T-cell (primary cell): ENCODE measurements around the gene PROS1. TPM values are rescaled to one million over a fixed set of nuclear protein-coding genes. Genes with fewer than 3 reads are reported as not detected.
"Not testable (repeated sequence)": the region's sequence is repeated elsewhere in the genome, so short reads cannot be mapped to it uniquely, and the experiment has no call there.

Experiments used
- ATAC-seq, 4 experiments: fragments of 200-7000 bp in 3 of 4; fragments of 150-1000 bp in 1 of 4; cut with Tn5 transposase; replicated peaks in 1 of 4; 1 replicate in 3 of 4; 2 replicates in 1 of 4; pipeline ENCODE4 v1.10.0; 2021; ENCODE audit warnings: moderate library complexity in 3 of 4, mild to moderate bottlenecking in 2 of 4, moderate number of reproducible peaks in 1 of 4
- CTCF ChIA-PET, 2 donors: fragments of 300-600 bp; sonication (Branson Sonifier 250); formaldehyde crosslinking; loops; one replicate each; lab custom pipeline; 2022; ENCODE audit warnings: antibody characterized with exemption in 2 of 2; lab: Charles Lee
- POLR2A ChIA-PET, 2 donors: fragments of 300-600 bp; sonication (Branson Sonifier 250); formaldehyde crosslinking; loops; one replicate each; lab custom pipeline; 2022; ENCODE audit warnings: antibody characterized with exemption in 2 of 2; lab: Charles Lee
- DNase-seq, 35 experiments: peaks; one replicate each; pipeline versions ENCODE4 v3.0.0 to v3.0.0-alpha.2; 2013 to 2023
- H3K27ac ChIP-seq: one replicate; pipeline ENCODE4 v1.5.1; 2013; ENCODE audit warnings: low read length
- H3K27me3 ChIP-seq, 2 experiments: replicated peaks in 1 of 2; 1 replicate in 1 of 2; 2 replicates in 1 of 2; pipeline versions ENCODE4 v1.6.1 to v1.7.0; 2013; ENCODE audit warnings: low read length in 1 of 2, mixed read lengths in 1 of 2; ENCODE audit not compliant: control insufficient read depth in 2 of 2, insufficient read depth in 2 of 2; ENCODE audit errors: extremely low read depth in 1 of 2
- H3K36me3 ChIP-seq, 2 donors: 1 replicate in 1 of 2; 2 replicates in 1 of 2; pipeline versions ENCODE4 v1.6.1 to v1.7.0; 2013; ENCODE audit warnings: low read length in 1 of 2; ENCODE audit not compliant: control insufficient read depth in 2 of 2, insufficient read depth in 1 of 2; ENCODE audit errors: extremely low read depth in 1 of 2
- H3K4me1 ChIP-seq, 2 experiments: 1 replicate in 1 of 2; 2 replicates in 1 of 2; pipeline versions ENCODE4 v1.6.1 to v1.7.0; 2013; ENCODE audit warnings: low read length in 2 of 2, mixed read lengths in 1 of 2; ENCODE audit not compliant: insufficient read depth in 2 of 2, control insufficient read depth in 1 of 2; ENCODE audit errors: extremely low read depth in 1 of 2
- H3K4me3 ChIP-seq, 2 donors: 1 replicate in 1 of 2; 2 replicates in 1 of 2; pipeline versions ENCODE4 v1.5.1 to v1.7.0; 2013; ENCODE audit warnings: mild to moderate bottlenecking in 2 of 2, low read length in 1 of 2, moderate library complexity in 1 of 2; ENCODE audit not compliant: control insufficient read depth in 1 of 2; ENCODE audit errors: extremely low read depth in 1 of 2
- H3K9me3 ChIP-seq: 2 replicates; pipeline ENCODE4 v1.7.0; 2013
- H3K27ac Mint-ChIP-seq, 2 donors: one replicate each; pipeline ENCODE4 v1.8.0; 2020 to 2021; ENCODE audit warnings: mild to moderate bottlenecking in 2 of 2, mixed read lengths in 2 of 2
- H3K27me3 Mint-ChIP-seq, 2 donors: one replicate each; pipeline ENCODE4 v1.8.0; 2021 to 2022; ENCODE audit warnings: mixed read lengths in 2 of 2
- H3K36me3 Mint-ChIP-seq: one replicate; pipeline ENCODE4 v1.8.0; 2021; ENCODE audit warnings: mixed read lengths
- H3K4me1 Mint-ChIP-seq, 3 donors: one replicate each; pipeline ENCODE4 v1.8.0; 2020 to 2022; ENCODE audit warnings: mixed read lengths in 3 of 3, mild to moderate bottlenecking in 1 of 3
- H3K4me3 Mint-ChIP-seq, 3 donors: one replicate each; pipeline ENCODE4 v1.8.0; 2020 to 2022; ENCODE audit warnings: mild to moderate bottlenecking in 3 of 3, mixed read lengths in 3 of 3, moderate library complexity in 3 of 3
- H3K9me3 Mint-ChIP-seq, 3 donors: one replicate each; pipeline ENCODE4 v1.8.0; 2020 to 2022; ENCODE audit warnings: mixed read lengths in 3 of 3
- WGBS: methylation state at CpG from one replicate; pipeline ENCODE4 v1.1.5; 2013; ENCODE audit warnings: missing lambda C conversion rate; ENCODE audit not compliant: insufficient coverage; 5-methylcytosine and 5-hydroxymethylcytosine counted together
- total RNA-seq, 35 experiments: library from RNA in 6 of 35; stranded (reverse) in 6 of 35; fragments of 120-200 nt in 1 of 35; gene quantifications; one replicate each; pipeline versions ENCODE4 v1.2.1 to v1.2.4 and lab custom pipeline; 2013 to 2026

Gene PROS1
- total RNA-seq, 5 donors from 2014 or later (not counting 1 experiment from before 2014, with no cell fraction given), result 0.32 to 0.39 (median 0.32) TPM; not detected in 2

DNA sequence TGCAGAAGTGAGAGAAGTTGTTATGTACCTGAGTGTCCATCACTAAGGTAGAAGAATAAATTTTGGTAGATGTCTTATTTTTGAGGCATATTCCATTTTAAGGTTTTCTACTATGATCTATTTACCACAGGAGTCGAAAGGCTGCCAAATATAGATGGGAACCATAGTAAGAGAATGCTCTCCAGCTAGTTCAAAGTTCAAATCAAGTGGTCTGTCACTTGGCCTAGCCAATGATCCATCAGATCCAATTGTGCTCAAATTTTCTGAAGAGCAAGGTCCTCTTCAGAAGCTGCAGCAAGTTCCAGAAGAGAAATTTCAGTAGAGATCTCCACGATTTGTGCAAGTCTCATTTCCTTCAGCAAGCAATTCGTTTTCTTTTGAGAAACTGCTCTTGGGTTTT is 10.9 kb downstream of the PROS1 start:
- H3K4me3 ChIP-seq, result no peak overlapping the region
- 75% methylated on average over 1 of the region's 3 CpGs for WGBS
- H3K36me3 Mint-ChIP-seq, result no peaks in the 10 kb centered on the region
- H3K27me3 Mint-ChIP-seq, result peaks cover 6 to 21% of the 10 kb centered on the region in 2 donors
- CTCF ChIA-PET, result no interaction called here
- DNase-seq (no peak), ATAC-seq (no peak)
- no peaks in the 10 kb centered on the region for H3K27me3 ChIP-seq
- no peaks in the 10 kb centered on the region for H3K9me3 ChIP-seq
- H3K27ac ChIP-seq, result no peak overlapping the region
- no peaks in the 10 kb centered on the region for H3K36me3 ChIP-seq
- POLR2A ChIA-PET, result no interaction called here
- H3K9me3 Mint-ChIP-seq, result no peaks in the 10 kb centered on the region
- H3K4me1 Mint-ChIP-seq, result no peaks in the 10 kb centered on the region
- no peak overlapping the region for H3K27ac Mint-ChIP-seq
- H3K4me3 Mint-ChIP-seq, result no peak overlapping the region
- no peaks in the 10 kb centered on the region for H3K4me1 ChIP-seq

DNA sequence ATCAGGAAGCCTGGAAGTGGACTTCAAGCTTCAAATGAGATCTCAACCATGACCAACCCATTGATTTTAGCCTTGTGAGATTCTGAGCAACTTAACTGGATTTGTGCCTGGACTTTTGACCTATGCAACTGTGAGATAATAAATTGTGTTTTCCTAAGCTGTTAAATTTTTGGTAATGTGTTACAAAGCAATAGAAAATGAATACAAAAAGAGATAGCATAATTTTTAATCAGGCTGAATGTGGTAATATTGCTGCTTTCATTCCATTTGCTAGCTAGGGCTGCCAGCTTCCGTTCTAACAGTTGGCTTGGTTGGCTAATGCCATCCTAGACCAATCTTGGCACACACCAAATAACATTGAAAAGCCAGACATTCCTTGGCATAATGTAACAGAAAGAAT is 12.2 kb downstream of the PROS1 start:
- Histone ChIP-seq H3K27me3 (no peaks in the 10 kb centered on the region), H3K9me3 (no peaks in the 10 kb centered on the region), H3K27ac (no peak overlapping the region), H3K36me3 (no peaks in the 10 kb centered on the region), H3K4me1 (no peaks in the 10 kb centered on the region), H3K4me3 (no peak overlapping the region)
- Mint-ChIP-seq H3K27ac (no peak overlapping the region), H3K4me1 (no peaks in the 10 kb centered on the region), H3K36me3 (no peaks in the 10 kb centered on the region), H3K9me3 (no peaks in the 10 kb centered on the region), H3K4me3 (no peak overlapping the region), H3K27me3 (peaks cover 6 to 25% of the 10 kb centered on the region in 2 donors)
- ChIA-PET POLR2A (no interaction called here), CTCF (no interaction called here)
- no peak for ATAC-seq
- WGBS, result no CpG with 5 or more reads among the region's 1 CpG
- no peak for DNase-seq

DNA sequence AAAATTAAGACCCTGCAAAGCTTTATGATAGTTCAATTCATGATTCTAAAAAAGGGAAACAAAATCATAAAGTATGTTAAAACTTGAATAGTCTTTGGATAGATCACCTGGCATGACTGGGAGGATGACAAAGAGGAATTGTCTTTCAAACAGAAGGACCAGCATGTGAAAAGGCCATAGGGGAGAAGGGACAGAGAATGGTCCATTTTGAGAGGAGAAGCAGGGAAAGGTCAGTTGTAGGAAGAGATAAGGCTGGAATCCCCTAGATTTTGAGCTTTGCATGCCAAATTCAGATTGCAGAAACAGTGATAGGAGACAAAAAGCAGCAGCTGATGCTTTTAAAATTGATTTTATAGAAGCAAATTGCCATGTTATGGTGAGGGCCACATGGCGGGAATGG is 12.7 kb downstream of the PROS1 start:
- Mint-ChIP-seq H3K36me3 (no peaks in the 10 kb centered on the region), H3K27me3 (peaks cover 6 to 21% of the 10 kb centered on the region in 2 donors), H3K4me3 (no peak overlapping the region), H3K9me3 (no peaks in the 10 kb centered on the region), H3K27ac (no peak overlapping the region), H3K4me1 (no peaks in the 10 kb centered on the region)
- Histone ChIP-seq H3K4me3 (no peak overlapping the region), H3K9me3 (no peaks in the 10 kb centered on the region), H3K36me3 (no peaks in the 10 kb centered on the region), H3K27me3 (no peaks in the 10 kb centered on the region), H3K4me1 (no peaks in the 10 kb centered on the region), H3K27ac (no peak overlapping the region)
- ChIA-PET CTCF (no interaction called here), POLR2A (no interaction called here)
- ATAC-seq, result no peak
- DNase-seq, result no peak
- 100% methylated on average over 1 of the region's 1 CpG for WGBS

DNA sequence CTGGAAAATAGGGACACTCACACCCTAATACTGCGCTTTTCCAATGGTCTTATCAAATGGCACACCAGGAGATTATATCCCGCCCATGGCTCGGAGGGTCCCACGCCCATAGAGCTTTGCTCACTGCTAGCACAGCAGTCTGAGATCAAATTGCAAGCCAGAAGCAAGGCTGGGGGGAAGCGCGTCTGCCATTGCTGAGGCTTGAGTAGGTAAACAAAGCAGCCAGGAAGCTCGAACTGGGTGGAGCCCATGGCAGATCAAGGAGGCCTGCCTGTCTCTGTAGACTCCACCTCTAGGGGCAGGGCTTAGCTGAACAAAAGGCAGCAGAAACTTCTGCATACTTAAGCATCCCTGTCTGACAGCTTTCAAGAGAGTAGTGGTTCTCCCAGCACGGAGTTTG is 23.7 kb downstream of the PROS1 start:
- H3K4me1 ChIP-seq, H3K27ac ChIP-seq, CTCF ChIA-PET, POLR2A ChIA-PET, H3K9me3 ChIP-seq, H3K27me3 ChIP-seq, H3K36me3 ChIP-seq, ATAC-seq, H3K27ac Mint-ChIP-seq, H3K4me3 Mint-ChIP-seq, DNase-seq, H3K4me3 ChIP-seq, H3K36me3 Mint-ChIP-seq, H3K4me1 Mint-ChIP-seq: not testable (repeated sequence)
- Mint-ChIP-seq H3K9me3 (peaks cover 0 to 16% (median 3%) of the 10 kb centered on the region in 3 donors), H3K27me3 (peaks cover 16 to 31% of the 10 kb centered on the region in 2 donors)
- WGBS, result 78% methylated on average over 8 of the region's 8 CpGs

DNA sequence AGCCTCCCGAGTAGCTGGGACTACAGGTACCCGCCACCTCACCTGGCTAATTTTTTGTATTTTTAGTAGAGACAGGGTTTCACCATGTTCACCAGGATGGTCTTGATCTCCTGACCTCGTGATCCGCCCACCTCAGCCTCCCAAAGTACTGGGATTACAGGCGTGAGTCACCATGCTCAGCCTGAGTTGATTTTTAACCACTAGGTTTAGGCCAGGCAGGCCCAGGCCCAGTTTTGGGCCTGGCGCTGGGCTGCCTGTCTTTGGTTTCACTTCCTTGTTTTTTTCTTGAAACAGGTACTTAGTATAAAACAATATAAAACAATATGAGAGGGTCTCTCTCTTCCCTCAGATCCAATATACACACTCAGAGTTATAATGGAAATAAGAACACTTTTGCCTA is 36.2 kb downstream of the PROS1 start:
- H3K27ac ChIP-seq, H3K27ac Mint-ChIP-seq, H3K9me3 Mint-ChIP-seq, H3K4me1 ChIP-seq, POLR2A ChIA-PET, ATAC-seq, H3K4me3 Mint-ChIP-seq, H3K4me1 Mint-ChIP-seq, H3K27me3 Mint-ChIP-seq, H3K36me3 Mint-ChIP-seq, DNase-seq, H3K9me3 ChIP-seq, CTCF ChIA-PET, H3K27me3 ChIP-seq, H3K4me3 ChIP-seq, H3K36me3 ChIP-seq: not testable (repeated sequence)
- 64% methylated on average over 3 of the region's 6 CpGs for WGBS

DNA sequence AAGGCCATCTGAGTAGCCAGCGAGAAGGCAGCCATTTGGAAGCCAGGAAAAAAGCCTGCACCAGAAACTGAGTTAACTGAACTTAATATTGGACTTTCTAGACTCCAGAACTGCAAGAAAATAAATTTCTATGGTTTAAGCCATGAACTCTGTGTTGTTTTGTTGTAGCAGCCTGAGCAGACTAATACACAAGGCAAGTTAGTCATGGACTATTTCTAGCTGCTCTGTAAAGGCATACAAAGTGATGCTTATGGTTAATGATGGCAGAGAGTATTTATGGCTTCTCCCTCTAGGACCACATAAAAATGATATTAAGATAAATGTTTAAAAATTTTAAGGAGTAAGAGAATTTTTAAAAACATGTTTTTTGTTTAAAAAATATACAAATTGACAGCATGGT is 37.1 kb downstream of the PROS1 start:
- Histone ChIP-seq H3K9me3 (no peaks in the 10 kb centered on the region), H3K4me1 (no peaks in the 10 kb centered on the region), H3K27ac (no peak overlapping the region), H3K4me3 (no peak overlapping the region), H3K36me3 (no peaks in the 10 kb centered on the region), H3K27me3 (peaks cover 0 to 6% of the 10 kb centered on the region in 2 experiments)
- ChIA-PET POLR2A (no interaction called here), CTCF (no interaction called here)
- H3K9me3 Mint-ChIP-seq, result no peaks in the 10 kb centered on the region
- H3K4me1 Mint-ChIP-seq, result no peaks in the 10 kb centered on the region
- H3K36me3 Mint-ChIP-seq, result no peaks in the 10 kb centered on the region
- no peak for ATAC-seq
- no peaks in the 10 kb centered on the region for H3K27me3 Mint-ChIP-seq
- H3K4me3 Mint-ChIP-seq, result no peak overlapping the region
- 0% methylated on average over 1 of the region's 1 CpG for WGBS
- DNase-seq, result no peak
- H3K27ac Mint-ChIP-seq, result no peak overlapping the region

DNA sequence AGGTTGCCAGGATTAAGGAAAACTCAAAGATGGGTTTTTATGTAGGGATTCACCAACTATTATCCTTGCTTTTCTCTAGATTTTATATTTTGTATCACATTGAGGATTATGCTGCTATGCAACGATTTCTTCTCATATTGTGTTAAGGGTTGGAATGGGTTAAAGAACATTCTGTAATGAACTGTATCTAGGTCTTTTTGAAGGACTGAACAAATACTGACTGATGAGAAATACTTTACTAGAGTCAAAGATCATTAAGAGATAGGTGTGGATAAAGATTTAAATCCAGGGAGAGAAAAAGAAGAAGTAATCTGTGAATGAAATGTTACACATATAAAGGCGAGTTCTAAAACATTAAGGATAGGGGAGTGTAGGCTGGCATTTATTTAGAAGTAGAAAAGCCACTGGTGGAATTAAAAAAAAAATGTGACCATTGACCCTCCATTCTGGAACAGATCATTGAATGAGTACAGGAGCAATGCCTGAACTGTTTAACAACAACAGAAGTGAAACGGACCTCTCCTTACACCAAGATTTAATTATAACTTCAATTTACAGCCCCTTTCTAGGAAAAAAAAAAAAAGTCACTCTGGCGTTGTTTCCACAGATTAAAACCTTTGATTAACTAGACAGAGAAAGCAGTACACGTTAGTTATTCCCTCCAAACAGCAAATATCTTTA is 39.2 kb downstream of the PROS1 start:
- Histone ChIP-seq H3K27ac (no peak overlapping the region), H3K27me3 (peaks cover 0 to 6% of the 10 kb centered on the region in 2 experiments), H3K4me1 (no peaks in the 10 kb centered on the region), H3K36me3 (no peaks in the 10 kb centered on the region), H3K9me3 (no peaks in the 10 kb centered on the region), H3K4me3 (no peak overlapping the region)
- Mint-ChIP-seq H3K27me3 (no peaks in the 10 kb centered on the region), H3K9me3 (no peaks in the 10 kb centered on the region), H3K4me1 (no peaks in the 10 kb centered on the region), H3K4me3 (no peak overlapping the region), H3K27ac (no peak overlapping the region), H3K36me3 (no peaks in the 10 kb centered on the region)
- 89% methylated on average over 2 of the region's 5 CpGs for WGBS
- ATAC-seq, result no peak
- no peak for DNase-seq
- ChIA-PET POLR2A (no interaction called here), CTCF (no interaction called here)
